ENCODE results near the gene ODC1.
A peak's percentile ranks its signal among the peaks of the same experiment; 100 is the strongest.
"Not testable (repeated sequence)": the region's sequence is repeated elsewhere in the genome, so short reads cannot be mapped to it uniquely, and the experiment has no call there.

ODC1 gene

DNA sequence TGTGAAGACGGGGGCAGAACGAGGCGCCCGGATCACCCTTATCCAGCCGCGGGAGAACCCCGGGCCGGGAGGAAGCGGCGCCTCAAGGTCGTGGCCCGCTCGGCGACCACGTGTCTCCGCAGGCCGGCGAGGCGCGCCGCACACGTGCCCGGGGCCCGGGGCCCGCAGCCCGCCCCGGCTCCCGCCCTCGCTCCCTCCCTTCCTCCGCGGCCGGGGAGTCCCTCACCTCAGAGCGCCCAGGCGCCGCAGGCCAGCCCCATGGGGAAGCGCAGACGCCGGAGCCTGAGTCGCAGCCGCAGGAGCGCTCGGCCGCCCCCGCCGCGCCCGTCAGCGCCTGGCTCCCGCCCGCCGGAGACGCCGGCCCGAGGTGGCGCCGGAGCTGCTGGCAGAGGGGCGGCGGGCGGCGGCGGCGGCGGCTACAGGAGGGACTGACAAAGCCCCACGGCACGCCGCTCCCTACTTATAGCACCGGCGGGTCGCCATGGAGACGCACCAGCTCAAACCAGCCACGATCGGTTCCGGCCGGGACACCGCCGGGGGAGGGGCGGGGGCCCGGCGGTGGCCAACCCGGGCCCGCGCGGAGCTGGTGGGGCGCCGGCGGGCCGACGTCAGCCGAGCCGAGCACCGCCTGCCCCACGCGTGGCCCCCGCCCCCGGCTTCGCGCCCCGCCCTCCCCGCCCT lies at the start of gene ODC1:
Gene ODC1 (minus strand): TSS at position 433 of the 681 bp plus-strand sequence. CDS start 3,295 bp downstream, outside the sequence.
- peak; percentile 98 to 99 for DNase-seq (ENCODE audit: low read depth in 1 of 2, low spot score in 1 of 2)

DNA sequence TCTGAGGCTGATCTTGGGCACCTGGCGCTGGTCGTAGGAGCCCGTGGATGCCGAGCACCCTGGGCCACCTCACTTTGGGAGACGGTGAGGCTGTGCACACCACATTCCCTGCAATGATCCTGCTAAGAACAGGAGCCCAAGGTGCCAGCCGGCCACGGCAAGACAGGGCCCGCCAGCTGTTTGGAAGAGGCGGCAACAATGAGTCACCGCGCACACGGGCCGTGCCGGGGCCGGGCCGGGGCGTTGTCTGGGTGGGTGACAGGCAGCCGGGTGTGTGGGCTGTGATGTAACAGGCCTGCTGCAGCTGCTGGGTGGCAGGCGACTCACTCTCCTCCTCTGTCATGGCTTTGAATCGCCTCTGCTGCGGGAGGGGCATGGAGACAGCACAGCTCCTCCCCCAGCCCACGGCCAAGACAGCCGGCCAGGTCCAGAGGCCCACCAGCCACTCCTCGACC lies 49.7 kb upstream of the ODC1 start:
- DNase-seq (ENCODE audit: low read depth in 1 of 2, low spot score in 1 of 2), result peak; percentile 22 to 27

DNA sequence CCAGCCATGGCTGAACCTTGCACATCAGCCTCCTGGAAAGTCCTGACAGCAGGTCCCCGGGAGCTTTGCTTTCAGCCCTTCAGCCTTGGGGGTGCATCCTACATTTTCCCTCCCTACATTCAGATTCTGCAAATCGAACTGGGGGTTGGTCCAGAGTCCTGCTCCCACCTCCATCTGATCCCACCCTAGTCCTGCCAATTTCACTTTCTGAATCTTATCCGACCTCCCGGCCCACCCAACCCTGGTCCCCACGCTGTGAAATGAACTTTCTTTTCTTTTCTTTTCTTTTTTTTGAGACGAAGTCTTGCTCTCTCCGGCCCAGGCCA lies 47.8 kb upstream of the ODC1 start:
- no peak for DNase-seq (ENCODE audit: low read depth in 1 of 2, low spot score in 1 of 2)

DNA sequence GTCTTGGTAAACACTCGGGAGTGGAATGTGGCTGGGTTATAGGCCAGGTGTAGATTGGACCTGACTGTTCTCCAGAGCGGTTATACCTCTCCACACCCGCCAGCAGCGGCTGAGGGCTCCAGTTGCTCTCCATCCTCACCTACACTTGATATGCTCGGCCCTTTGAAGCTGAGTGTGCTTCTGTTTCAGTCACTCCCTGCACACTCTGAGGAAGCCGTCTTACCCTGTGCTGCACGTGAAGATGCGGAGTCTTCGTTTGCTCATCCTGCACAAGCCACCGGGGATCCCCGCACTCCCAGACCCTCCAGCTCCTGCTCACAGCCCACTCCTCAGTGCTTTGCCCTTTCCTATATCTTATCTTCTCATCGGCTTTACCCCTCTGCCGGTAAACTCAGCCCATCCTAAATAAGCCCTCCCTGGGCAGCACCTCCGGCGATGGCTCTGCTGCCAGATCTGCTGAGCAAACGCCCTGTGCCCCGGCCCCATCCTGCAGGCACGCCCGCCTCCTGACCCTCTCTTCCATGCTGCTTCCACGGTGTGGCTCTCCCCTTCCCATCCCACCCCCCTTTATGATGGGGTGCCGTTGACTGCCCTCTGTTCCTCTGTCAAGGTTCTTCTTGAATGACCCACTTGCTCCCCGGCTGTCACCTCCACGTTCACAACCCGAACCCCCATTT lies 47.3 kb upstream of the ODC1 start:
- DNase-seq (ENCODE audit: low read depth in 1 of 2, low spot score in 1 of 2), result no peak

DNA sequence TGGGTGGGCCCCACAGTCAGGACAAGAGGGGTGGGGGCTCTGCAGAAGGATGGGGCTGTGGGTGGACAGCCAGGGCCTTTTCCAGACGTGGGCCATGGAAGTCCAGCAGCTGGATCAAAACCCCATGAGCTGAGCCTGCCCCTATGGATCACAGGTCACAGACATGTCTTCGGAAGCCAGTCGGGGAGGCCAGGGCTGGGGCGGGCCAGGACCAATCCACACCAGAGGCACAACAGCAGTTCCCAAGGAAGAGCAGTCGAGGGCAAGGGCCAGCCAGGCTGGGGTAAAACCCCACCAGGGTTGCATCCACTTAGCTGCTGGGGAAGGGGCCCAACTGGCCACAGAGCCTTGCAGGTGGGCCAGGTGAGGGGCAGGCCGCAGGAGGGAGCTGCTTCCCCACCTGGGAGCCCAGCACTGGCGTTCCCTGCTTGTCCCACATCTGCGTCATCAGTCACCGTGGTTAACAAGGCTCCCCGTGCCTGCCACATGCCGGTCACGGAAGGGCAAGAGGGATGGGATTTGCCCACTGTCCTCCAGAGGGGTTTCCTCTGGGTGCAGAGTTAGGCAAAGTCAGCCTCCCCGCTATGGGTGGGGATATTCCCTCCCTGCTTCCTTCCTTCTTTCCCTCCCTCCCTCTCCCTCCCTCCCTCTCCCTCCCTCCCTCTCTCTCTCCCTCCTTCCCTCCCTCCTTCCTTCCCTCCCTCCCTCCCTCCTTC lies 46.4 kb upstream of the ODC1 start:
- DNase-seq (ENCODE audit: low read depth in 1 of 2, low spot score in 1 of 2), result no peak

DNA sequence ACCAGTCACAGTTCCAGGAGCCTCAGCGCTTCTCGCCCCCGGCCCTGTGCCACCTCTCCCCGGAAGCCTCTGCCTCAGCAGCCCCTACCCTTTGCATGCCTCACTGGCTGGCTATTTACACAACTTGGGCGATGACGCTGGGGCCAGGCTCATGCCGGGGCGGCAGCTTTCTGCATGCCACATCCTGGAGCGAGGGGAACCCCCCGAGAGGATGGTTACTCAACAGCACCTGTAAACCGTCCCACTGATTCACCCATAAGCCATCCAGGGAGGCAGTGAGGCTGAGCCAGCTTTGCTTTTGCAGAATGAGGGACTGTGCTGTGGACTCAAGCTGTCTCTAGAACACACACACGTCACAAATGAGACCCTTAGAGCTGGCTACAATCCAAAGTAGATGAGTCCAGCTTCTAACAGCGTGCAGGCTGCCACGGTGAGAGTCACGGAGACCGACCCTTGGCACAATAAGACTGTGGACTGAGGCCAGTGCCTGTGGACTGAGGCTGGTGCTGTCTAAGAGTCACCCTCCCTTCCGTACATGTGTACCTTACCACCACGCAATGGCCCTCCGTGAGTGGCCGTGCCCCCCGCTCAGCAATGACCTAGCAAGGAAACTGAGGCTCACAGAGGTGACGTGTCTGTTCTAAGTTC lies 45.6 kb upstream of the ODC1 start:
- peak; percentile 57 to 66 for DNase-seq (ENCODE audit: low read depth in 1 of 2, low spot score in 1 of 2)

DNA sequence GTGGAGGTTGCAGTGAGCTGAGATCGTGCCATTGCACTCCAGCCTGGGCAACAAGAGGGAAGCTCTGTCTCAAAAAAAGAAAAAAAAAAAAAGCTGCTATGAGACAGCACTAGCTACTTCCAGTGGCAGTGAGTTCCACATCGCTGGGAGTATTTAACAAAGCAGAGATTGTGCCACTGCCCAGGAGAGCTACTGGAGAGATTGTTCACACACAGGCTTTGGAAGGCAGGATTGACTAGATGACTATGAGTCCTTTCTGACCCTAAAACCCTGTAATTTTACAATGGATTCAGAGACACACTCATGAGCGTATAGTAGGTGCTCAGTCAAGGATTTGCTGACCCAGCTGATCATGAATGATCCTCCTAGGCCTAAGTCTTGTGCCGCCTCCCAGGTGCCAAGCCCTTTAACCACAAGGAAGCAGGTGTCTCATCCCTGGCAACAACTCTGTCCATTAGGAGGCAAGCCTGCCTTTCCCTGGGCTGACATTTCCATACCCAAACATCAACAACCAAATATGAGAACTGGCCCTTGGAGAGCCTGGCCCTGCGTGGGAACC lies 45.0 kb upstream of the ODC1 start:
- DNase-seq (ENCODE audit: low read depth in 1 of 2, low spot score in 1 of 2), result no peak

DNA sequence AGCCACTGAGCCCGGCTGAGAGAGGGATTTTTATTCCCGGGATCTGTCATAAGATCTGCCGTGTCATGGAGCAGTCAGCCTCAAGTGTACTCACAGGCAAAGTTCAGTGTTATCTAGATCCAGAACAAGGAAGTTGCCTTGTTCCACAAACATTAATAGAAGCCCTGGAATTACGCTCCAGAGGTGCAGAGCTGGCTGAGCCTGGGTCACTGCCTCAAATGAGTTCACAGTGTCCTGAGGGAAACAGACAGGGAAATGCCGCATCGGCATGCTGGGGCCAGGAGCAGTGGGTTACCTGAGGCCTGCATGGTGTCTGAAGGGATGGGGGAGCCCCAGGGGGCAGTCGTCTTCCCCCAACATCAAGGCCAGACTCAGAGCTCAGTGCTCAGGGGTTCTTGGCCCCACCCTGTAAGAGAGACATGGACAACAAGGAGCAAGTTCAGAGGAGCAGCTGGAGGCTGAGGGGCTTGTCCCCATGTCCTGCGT lies 42.7 kb upstream of the ODC1 start:
- no peak for DNase-seq (ENCODE audit: low read depth in 1 of 2, low spot score in 1 of 2)

DNA sequence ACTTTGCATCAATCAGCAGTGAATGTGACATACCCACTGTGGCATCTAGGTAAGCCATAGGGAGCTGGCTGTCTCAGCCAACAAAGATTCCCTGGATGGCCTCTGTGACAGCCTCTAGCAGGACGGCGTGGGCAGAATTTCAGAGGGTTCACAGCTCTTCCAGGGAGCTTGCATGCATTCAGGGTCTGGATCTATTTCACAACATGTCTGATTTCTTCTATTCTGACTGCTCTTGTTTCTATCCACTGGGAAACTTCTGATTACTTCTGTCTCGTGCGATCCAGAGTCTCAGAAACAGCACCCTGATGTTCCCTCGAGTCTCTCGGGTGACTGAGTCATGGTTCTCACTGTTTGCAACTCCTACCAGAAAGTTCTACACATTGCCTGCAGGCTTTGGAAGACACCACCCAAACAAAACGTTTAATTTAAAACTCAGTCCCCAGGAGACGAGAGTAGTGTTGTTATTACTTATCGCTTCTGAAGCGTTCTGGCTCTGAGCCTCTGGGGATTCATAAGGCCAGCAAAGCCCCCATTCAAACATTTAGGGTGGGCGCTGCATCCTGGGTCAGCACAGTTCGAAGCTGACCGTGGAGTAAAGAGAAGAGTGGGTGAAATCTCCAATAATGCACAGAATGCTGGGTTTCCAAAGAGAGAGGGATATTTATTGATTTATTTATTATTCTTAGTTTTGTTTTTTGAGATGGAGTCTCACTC lies 41.9 kb upstream of the ODC1 start:
- no peak for DNase-seq (ENCODE audit: low read depth in 1 of 2, low spot score in 1 of 2)

DNA sequence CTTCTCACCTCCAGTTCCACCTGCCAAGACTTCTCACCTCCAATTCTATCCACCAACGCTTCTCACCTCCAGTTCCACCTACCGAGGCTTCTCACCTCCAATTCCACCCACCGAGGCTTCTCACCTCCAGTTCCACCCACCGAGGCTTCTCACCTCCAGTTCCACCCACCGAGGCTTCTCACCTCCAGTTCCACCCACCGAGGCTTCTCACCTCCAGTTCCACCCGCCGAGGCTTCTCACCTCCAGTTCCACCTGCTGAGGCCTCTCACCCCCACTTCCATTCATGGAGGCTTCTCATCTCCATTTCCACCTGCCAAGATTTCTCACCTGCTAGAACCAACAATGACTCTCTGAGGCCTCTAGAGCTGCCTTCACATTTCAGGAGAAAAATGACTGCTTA lies 40.0 kb upstream of the ODC1 start:
- not testable (repeated sequence) for DNase-seq (ENCODE audit: low read depth in 1 of 2, low spot score in 1 of 2)

DNA sequence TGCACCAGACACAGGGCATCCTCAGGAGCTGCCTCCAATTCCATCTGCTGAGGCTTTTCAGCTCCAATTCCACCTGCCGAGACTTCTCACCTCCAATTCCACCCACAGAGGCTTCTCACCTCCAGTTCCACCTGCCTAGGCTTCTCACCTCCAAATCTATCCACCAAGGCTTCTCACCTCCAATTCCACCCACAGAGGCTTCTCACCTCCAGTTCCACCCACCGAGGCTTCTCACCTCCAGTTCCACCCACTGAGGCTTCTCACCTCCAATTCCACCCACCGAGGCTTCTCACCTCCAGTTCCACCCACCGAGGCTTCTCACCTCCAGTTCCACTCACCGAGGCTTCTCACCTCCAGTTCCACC lies 39.6 kb upstream of the ODC1 start:
- not testable (repeated sequence) for DNase-seq (ENCODE audit: low read depth in 1 of 2, low spot score in 1 of 2)

DNA sequence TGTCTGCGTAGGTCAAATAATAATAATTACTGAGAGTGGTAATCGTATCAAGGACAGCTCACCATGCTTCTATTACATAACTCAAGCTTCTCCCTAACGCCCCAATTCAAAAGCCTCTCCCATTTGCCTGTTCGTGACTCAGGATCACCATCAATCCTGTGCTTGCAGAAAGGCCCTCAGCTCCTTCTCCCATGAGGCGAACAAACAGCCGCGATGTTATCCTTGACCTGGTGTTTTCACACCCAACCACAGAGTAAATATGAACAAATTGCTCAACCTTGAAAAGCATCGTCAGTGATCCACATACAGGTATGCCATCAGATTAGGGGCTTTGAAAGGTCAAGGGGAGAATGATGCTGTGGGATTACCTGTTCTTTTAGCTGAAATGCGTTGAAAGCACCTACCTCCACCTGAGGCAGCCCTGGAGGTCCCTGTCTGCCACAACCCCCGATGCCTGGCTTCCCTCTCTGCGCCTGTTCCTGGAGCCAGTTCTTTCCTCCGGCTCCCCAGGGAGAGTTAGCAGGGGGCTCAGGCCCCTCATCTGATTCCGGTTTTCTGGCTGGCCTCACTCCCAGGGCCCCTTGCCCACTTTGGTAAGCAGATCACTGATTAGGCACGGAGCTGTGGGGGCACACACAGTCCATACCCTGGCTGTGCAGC lies 39.1 kb upstream of the ODC1 start:
- no peak for DNase-seq (ENCODE audit: low read depth in 1 of 2, low spot score in 1 of 2)

DNA sequence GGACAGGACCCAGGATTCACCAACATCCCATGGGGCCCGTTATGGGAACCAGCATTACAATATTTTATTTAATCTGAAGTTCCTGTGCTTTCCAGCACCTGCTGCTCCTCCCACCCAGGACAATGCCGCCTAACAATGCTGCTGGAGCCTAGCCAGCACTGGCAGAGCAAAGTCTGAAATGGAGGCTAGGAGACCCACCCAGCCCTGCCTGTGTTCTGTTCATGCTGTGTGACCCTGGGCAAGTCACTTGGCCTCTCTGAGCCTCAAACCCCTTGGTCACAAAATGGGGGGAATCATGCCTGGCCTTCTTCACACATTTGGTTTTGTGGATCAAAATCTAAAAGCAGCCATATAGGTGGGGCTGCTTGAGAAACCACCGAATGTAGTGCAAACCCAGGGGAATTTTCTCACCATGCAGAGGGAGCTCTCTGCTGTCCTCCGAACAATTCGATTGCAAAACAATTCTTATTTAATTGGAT lies 38.5 kb upstream of the ODC1 start:
- DNase-seq (ENCODE audit: low read depth in 1 of 2, low spot score in 1 of 2), result no peak

DNA sequence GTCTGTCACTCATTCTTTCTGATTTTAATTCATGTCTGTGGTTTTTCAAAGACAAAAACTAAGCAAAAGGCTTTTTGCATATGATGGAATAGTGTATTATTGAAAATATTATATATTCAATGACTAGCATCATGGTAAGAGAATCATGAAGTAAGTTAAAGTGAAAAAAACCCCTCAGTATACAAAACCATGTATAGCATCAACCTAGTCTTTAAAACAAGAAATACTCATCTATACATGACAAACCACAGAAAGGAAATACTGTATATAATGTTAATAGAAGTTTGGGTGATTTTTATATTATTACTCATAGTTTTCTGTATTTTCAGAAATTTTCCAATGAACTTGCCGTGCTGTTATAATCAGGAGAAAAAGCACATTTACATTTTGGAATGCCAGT lies 38.0 kb upstream of the ODC1 start:
- no peak for DNase-seq (ENCODE audit: low read depth in 1 of 2, low spot score in 1 of 2)

DNA sequence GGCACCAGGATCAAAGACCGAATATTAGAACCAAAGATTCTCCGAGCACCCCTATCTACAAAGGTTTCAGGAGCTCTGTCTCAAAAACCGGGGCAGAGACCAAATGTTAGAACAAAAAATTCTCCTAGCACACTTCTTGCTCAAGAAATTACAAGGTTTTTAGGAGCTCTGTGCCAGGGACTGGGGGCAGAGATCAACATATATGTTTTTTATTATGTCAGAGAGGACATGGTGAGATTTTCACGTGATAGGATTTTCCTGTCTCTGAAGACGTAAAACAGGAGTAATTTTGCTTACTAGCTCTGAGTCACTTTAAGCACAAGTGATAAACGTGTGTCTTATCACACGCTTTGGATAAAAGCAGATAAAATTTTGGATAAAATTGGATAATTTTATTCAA lies 34.8 kb upstream of the ODC1 start:
- DNase-seq (ENCODE audit: low read depth in 1 of 2, low spot score in 1 of 2), result no peak

DNA sequence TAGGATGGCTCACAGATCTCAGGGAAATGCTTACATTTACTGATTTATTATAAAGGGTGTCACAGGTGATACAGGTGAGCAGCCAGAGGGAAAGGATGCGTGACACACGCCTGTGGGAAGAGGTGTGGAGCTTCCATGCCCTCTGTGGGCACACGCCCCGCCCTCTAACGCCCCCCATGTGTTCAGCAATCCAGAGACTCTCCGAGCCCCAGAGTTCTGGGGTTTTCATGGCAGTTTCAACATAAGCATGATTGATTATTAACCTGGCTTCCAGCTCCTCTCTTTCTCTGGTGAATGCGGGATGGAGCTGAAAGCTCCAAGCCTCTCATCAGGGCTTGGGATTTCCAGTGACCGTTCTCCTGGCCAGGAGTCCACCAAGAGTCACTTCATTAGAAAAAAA lies 34.3 kb upstream of the ODC1 start:
- DNase-seq (ENCODE audit: low read depth in 1 of 2, low spot score in 1 of 2), result no peak

DNA sequence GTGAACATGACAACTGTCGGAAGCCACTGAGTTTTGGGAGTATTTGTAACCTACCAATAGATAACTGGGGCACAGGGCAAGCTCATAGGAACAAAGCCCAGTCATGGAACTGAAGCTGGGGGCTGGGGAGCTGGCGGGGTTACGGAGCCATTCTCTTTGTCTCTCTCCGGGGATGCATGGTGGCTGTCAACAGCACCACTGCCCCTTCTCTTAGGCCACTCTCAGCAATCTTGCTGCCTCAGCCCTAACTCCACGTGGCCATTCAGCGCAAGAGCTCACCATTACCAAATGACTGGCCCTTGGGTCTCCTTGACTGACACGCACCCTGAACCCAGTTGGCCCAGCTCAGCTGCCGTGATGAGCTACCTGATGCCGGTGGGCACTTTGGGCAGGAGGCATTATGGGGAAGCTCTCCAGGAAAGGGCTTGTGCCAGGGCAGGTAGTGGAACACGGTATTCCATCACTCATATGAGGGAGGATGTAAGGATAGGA lies 33.6 kb upstream of the ODC1 start:
- DNase-seq (ENCODE audit: low read depth in 1 of 2, low spot score in 1 of 2), result no peak

DNA sequence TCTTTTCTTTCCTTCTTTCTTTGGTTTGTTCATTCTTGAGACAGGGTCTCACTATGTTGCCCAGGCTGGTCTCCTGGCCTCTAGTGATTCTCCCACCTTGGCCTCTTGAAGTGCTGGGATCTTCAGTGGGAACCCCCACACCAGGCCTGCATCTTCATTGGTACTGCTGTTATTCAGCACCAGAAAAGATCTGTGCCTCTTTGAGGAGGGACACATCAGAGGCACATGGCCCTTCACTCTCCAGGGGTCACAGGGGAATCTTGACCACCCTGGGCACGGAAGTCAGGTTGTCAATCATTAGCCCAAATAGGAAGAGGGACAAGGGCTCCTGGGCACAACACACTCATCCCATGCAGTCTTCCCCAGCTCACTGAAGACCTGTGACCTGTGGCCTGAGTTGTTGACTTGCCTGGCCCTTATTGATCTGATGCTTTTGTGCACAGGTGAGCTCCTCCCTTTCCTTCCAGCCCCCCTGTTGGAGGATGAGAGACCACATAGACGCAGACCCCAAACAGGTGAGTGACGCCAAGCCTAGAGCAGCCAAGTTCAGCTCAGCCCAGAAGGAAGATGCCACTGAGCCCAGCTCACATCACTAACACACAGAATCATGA lies 33.0 kb upstream of the ODC1 start:
- no peak for DNase-seq (ENCODE audit: low read depth in 1 of 2, low spot score in 1 of 2)

DNA sequence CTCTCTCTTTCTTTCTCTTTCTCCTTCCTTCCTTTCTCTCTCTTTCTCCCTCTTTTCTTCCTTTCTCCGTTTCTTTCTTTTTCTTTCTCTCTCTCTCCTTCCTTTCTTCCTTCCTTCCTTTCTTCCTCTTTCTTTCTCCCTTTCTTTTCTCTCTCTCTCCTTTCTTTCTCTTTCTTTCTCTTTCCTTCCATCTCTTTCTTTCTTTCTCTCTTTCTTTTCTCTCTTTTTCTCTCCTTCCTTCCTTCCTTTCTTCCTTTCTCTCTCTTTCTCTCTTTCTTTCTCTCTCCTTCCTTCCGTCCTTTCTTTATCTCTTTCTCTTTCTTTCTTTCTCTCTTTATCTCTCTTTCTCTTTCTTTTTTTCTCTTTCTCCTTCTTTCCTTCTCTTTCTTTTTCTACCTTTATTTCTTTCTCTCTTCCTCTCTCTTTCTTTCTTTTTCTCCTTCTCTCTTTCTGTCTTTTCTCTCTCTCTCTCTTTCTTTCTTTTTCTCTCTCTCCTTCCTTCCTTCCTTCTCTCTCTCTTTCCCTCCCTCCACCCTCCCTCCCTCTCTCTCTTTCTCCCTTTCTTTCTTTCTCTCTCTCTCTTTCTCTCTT lies 32.3 kb upstream of the ODC1 start:
- DNase-seq (ENCODE audit: low read depth in 1 of 2, low spot score in 1 of 2), result no peak
